Measurements from ENCODE around the gene KCNAB1. TPM values are rescaled to one million over a fixed set of nuclear protein-coding genes. Genes with fewer than 3 reads are reported as not detected.

Gene KCNAB1
- total RNA-seq, 4 donors from 2014 or later: 10.9 to 17.1 (median 13.3) TPM

GRCh38 chr3:156404217-156404616, 283.8 kb downstream of the KCNAB1 start:
- TF ChIP-seq CTCF (IDR thresholded peaks at IDR 0.05; ENCODE audit: low read depth): no peak

GRCh38 chr3:156406393-156406792, 286.0 kb downstream of the KCNAB1 start:
- no peak for TF ChIP-seq CTCF (IDR thresholded peaks at IDR 0.05; ENCODE audit: low read depth)

GRCh38 chr3:156407617-156408225, 287.3 kb downstream of the KCNAB1 start:
- TF ChIP-seq CTCF (IDR thresholded peaks at IDR 0.05; ENCODE audit: low read depth): no peak

GRCh38 chr3:156409694-156410093, 289.3 kb downstream of the KCNAB1 start:
- no peak for TF ChIP-seq CTCF (IDR thresholded peaks at IDR 0.05; ENCODE audit: low read depth)

- no peak for TF ChIP-seq CTCF (IDR thresholded peaks at IDR 0.05; ENCODE audit: low read depth)
Observed at GRCh38 chr3:156412600-156412999, 292.2 kb downstream of the KCNAB1 start.

GRCh38 chr3:156413293-156413892, 293.0 kb downstream of the KCNAB1 start:
- TF ChIP-seq CTCF (IDR thresholded peaks at IDR 0.05; ENCODE audit: low read depth): no peak

GRCh38 chr3:156416846-156417558, 296.6 kb downstream of the KCNAB1 start:
- no peak for TF ChIP-seq CTCF (IDR thresholded peaks at IDR 0.05; ENCODE audit: low read depth)

Data from subcutaneous adipose tissue (tissue), 4 donors.